Lower lobe of right lung (tissue), 2 donors: ENCODE data around the gene SLC17A4. TPM values are rescaled to one million over a fixed set of nuclear protein-coding genes. Genes with fewer than 3 reads are reported as not detected.

Source experiments
- ATAC-seq, 2 donors: fragments of 200-7000 bp; cut with Tn5 transposase; one replicate each; pipeline ENCODE4 v1.9.1; 2020 to 2022; ENCODE audit warnings: mild to moderate bottlenecking in 2 of 2, moderate library complexity in 2 of 2
- DNase-seq: peaks from one replicate; pipeline ENCODE4 v3.0.0-alpha.2; 2020
- H3K27ac ChIP-seq: fragments of 200-600 bp; one replicate; pipeline ENCODE4 v1.8.0; 2022
- H3K27me3 ChIP-seq: fragments of 200-600 bp; one replicate; pipeline ENCODE4 v1.8.0; 2022; ENCODE audit warnings: low read depth
- H3K36me3 ChIP-seq: fragments of 200-600 bp; one replicate; pipeline ENCODE4 v1.8.0; 2022; ENCODE audit warnings: mild to moderate bottlenecking
- H3K4me1 ChIP-seq: fragments of 200-600 bp; one replicate; pipeline ENCODE4 v1.8.0; 2022
- H3K4me3 ChIP-seq: fragments of 200-600 bp; one replicate; pipeline ENCODE4 v1.8.0; 2022; ENCODE audit warnings: mild to moderate bottlenecking
- H3K9me3 ChIP-seq: fragments of 200-600 bp; one replicate; pipeline ENCODE4 v1.8.0; 2022
- CTCF ChIP-seq: fragments of 200-600 bp; IDR thresholded peaks from one replicate; pipeline ENCODE4 v1.8.0; 2022; ENCODE audit warnings: antibody characterized with exemption, mild to moderate bottlenecking
- intact Hi-C: fragments of 100-400 bp; cut with DNase I; formaldehyde crosslinking; loops from one replicate; pipeline ENCODE4 v1.11.0; 2022
- total RNA-seq: library from RNA; stranded (reverse); fragmentation: NEBNext Ultra II Directional; extraction: Animal tissue kit (Norgen Biotek cat#: 25700); gene quantifications from one replicate; pipeline ENCODE4 v1.2.1, GENCODE V29; 2021
- donor health status: DM: no; HTN: yes; CAD: no; lungs with severe emphysema.

SLC17A4 gene
- total RNA-seq, 1 donor from 2014 or later = not detected

- H3K27me3 ChIP-seq = no peaks in the 10 kb centered on the region
- TF ChIP-seq CTCF = no peak
- no peaks in the 10 kb centered on the region for H3K9me3 ChIP-seq
- ATAC-seq (no peak), DNase-seq (no peak)
- intact Hi-C loops = no loop called here
- H3K4me3 ChIP-seq = no peak overlapping the region
- H3K4me1 ChIP-seq = no peaks in the 10 kb centered on the region
- H3K27ac ChIP-seq = no peak overlapping the region
- no peaks in the 10 kb centered on the region for H3K36me3 ChIP-seq
These were observed 3.6 kb upstream of the SLC17A4 start for GRCh38 chr6:25750906-25751305.

- Histone ChIP-seq H3K4me1 (no peaks in the 10 kb centered on the region), H3K27ac (no peak overlapping the region), H3K9me3 (no peaks in the 10 kb centered on the region), H3K4me3 (no peak overlapping the region), H3K27me3 (no peaks in the 10 kb centered on the region), H3K36me3 (no peaks in the 10 kb centered on the region)
- no peak for DNase-seq
- TF ChIP-seq CTCF = no peak
- intact Hi-C loops = no loop called here
- no peak for ATAC-seq
These were observed 1.5 kb upstream of the SLC17A4 start for GRCh38 chr6:25753079-25753478.

- ATAC-seq = no peak
- no peaks in the 10 kb centered on the region for H3K4me1 ChIP-seq
- H3K4me3 ChIP-seq = no peak overlapping the region
- no peak for TF ChIP-seq CTCF
- no peaks in the 10 kb centered on the region for H3K9me3 ChIP-seq
- H3K36me3 ChIP-seq = no peaks in the 10 kb centered on the region
- H3K27me3 ChIP-seq = no peaks in the 10 kb centered on the region
- no peak for DNase-seq
- intact Hi-C loops = no loop called here
- H3K27ac ChIP-seq = no peak overlapping the region
These were observed 941 bp downstream of the SLC17A4 start for GRCh38 chr6:25755483-25755882.

- no peaks in the 10 kb centered on the region for H3K9me3 ChIP-seq
- TF ChIP-seq CTCF = no peak
- no peaks in the 10 kb centered on the region for H3K36me3 ChIP-seq
- no peak for DNase-seq
- H3K4me1 ChIP-seq = no peaks in the 10 kb centered on the region
- H3K4me3 ChIP-seq = no peak overlapping the region
- no peak overlapping the region for H3K27ac ChIP-seq
- intact Hi-C loops = no loop called here
- ATAC-seq = no peak
- no peaks in the 10 kb centered on the region for H3K27me3 ChIP-seq
These were observed 2.1 kb downstream of the SLC17A4 start for GRCh38 chr6:25756382-25757363.

- no peaks in the 10 kb centered on the region for H3K9me3 ChIP-seq
- H3K27ac ChIP-seq = no peak overlapping the region
- TF ChIP-seq CTCF = no peak
- DNase-seq (no peak), ATAC-seq (no peak)
- intact Hi-C loops = no loop called here
- no peaks in the 10 kb centered on the region for H3K4me1 ChIP-seq
- no peak overlapping the region for H3K4me3 ChIP-seq
- no peaks in the 10 kb centered on the region for H3K36me3 ChIP-seq
- no peaks in the 10 kb centered on the region for H3K27me3 ChIP-seq
These were observed 3.5 kb downstream of the SLC17A4 start for GRCh38 chr6:25757936-25758642.
